Neuronal stem cell (in vitro differentiated cells): ENCODE data around the gene TNNI2.
A peak's percentile ranks its signal among the peaks of the same experiment; 100 is the strongest.
"Not testable (repeated sequence)": the region's sequence is repeated elsewhere in the genome, so short reads cannot be mapped to it uniquely, and the experiment has no call there.

Experiments used
- DNase-seq: peaks from one replicate; pipeline ENCODE4 v3.0.0-alpha.2; 2013; ENCODE audit warnings: low spot score
- H2AFZ ChIP-seq: one replicate; pipeline ENCODE4 v1.6.1; 2013; ENCODE audit warnings: mild to moderate bottlenecking, low read length, inconsistent platforms
- H2AK5ac ChIP-seq: 2 replicates; pipeline ENCODE4 v1.6.1; 2013; ENCODE audit warnings: low read depth, mild to moderate bottlenecking, inconsistent platforms, low read length, moderate library complexity, mixed read lengths
- H2BK120ac ChIP-seq: 2 replicates; pipeline ENCODE4 v1.6.1; 2013; ENCODE audit warnings: low read depth, mild to moderate bottlenecking, inconsistent platforms, low read length, moderate library complexity, mixed read lengths
- H2BK12ac ChIP-seq: one replicate; pipeline ENCODE4 v1.6.1; 2013; ENCODE audit warnings: low read length, inconsistent platforms
- H2BK15ac ChIP-seq: 2 replicates; pipeline ENCODE4 v1.6.1; 2013; ENCODE audit warnings: mild to moderate bottlenecking, low read length, inconsistent platforms, mixed read lengths
- H2BK5ac ChIP-seq: one replicate; pipeline ENCODE4 v1.6.1; 2013; ENCODE audit warnings: inconsistent platforms, mild to moderate bottlenecking, low read length, moderate library complexity
- H3K14ac ChIP-seq: one replicate; pipeline ENCODE4 v1.6.1; 2013; ENCODE audit warnings: low read length, inconsistent platforms
- H3K18ac ChIP-seq: 2 replicates; pipeline ENCODE4 v1.6.1; 2013; ENCODE audit warnings: low read length, inconsistent platforms
- H3K23ac ChIP-seq: 2 replicates; pipeline ENCODE4 v1.6.1; 2013; ENCODE audit warnings: low read depth, mild to moderate bottlenecking, mixed read lengths, low read length, inconsistent platforms; ENCODE audit not compliant: poor library complexity
- H3K27ac ChIP-seq: replicated peaks from 3 replicates; pipeline ENCODE4 v1.5.1; 2013; ENCODE audit warnings: low read length, inconsistent platforms
- H3K27me3 ChIP-seq, 3 experiments: 2 replicates each; pipeline ENCODE4 v1.6.1; 2013; ENCODE audit warnings: low read length in 3 of 3, mild to moderate bottlenecking in 2 of 3, inconsistent platforms in 1 of 3, low read depth in 1 of 3, mixed read lengths in 1 of 3, moderate library complexity in 1 of 3; ENCODE audit not compliant: control insufficient read depth in 3 of 3, insufficient read depth in 3 of 3
- H3K36me3 ChIP-seq, 2 donors: replicated peaks in 1 of 2; 2 replicates each; pipeline ENCODE4 v1.6.1; 2013; ENCODE audit warnings: low read length in 2 of 2; ENCODE audit not compliant: control insufficient read depth in 2 of 2, insufficient read depth in 2 of 2
- H3K4ac ChIP-seq: 2 replicates; pipeline ENCODE4 v1.6.1; 2013; ENCODE audit warnings: inconsistent platforms, mild to moderate bottlenecking, low read length, moderate library complexity
- H3K4me1 ChIP-seq, 2 donors: 1 replicate in 1 of 2; 2 replicates in 1 of 2; pipeline ENCODE4 v1.6.1; 2013; ENCODE audit warnings: low read length in 2 of 2, low read depth in 1 of 2; ENCODE audit not compliant: control insufficient read depth in 2 of 2, insufficient read depth in 1 of 2
- H3K4me2 ChIP-seq: one replicate; pipeline ENCODE4 v1.6.1; 2013; ENCODE audit warnings: mild to moderate bottlenecking, low read length, inconsistent platforms; ENCODE audit not compliant: insufficient read depth, poor library complexity, severe bottlenecking
- H3K4me3 ChIP-seq, 2 donors: 2 replicates each; pipeline ENCODE4 v1.5.1; 2013; ENCODE audit warnings: low read length in 2 of 2, mild to moderate bottlenecking in 2 of 2, inconsistent platforms in 1 of 2, moderate library complexity in 1 of 2
- H3K79me1 ChIP-seq: one replicate; pipeline ENCODE4 v1.6.1; 2013; ENCODE audit warnings: low read depth, mild to moderate bottlenecking, inconsistent platforms, low read length, moderate library complexity
- H3K9ac ChIP-seq: one replicate; pipeline ENCODE4 v1.6.1; 2013; ENCODE audit warnings: mild to moderate bottlenecking, low read depth, low read length, inconsistent platforms; ENCODE audit not compliant: poor library complexity
- H3K9me3 ChIP-seq, 2 donors: replicated peaks in 1 of 2; 2 replicates each; pipeline versions ENCODE3 to v1.6.1; 2013; ENCODE audit warnings: low read length in 2 of 2, mild to moderate bottlenecking in 2 of 2, inconsistent platforms in 1 of 2, low read depth in 1 of 2, mixed read lengths in 1 of 2, moderate library complexity in 1 of 2; ENCODE audit not compliant: control insufficient read depth in 2 of 2, insufficient read depth in 1 of 2
- H4K8ac ChIP-seq: one replicate; pipeline ENCODE4 v1.6.1; 2013; ENCODE audit warnings: low read depth, mild to moderate bottlenecking, inconsistent platforms, low read length, moderate library complexity
- H4K91ac ChIP-seq: one replicate; pipeline ENCODE4 v1.6.1; 2013; ENCODE audit warnings: low read length, low read depth, mild to moderate bottlenecking, inconsistent platforms; ENCODE audit not compliant: poor library complexity
- WGBS, 2 donors: extraction: QIAGEN DNeasy Blood & Tissue Kit; methylation state at CpG; one replicate each; pipeline ENCODE4 v1.1.7; 2013; ENCODE audit warnings: missing lambda C conversion rate in 2 of 2, mixed read lengths in 1 of 2; ENCODE audit not compliant: insufficient read length in 2 of 2, insufficient replicate concordance in 1 of 2; ENCODE audit errors: extremely low coverage in 2 of 2; 5-methylcytosine and 5-hydroxymethylcytosine counted together

TNNI2 gene

GRCh38 chr11:1883346-1884302 lies 44.8 kb downstream of the TNNI2 start:
- H3K23ac ChIP-seq, result no peak overlapping the region
- peak overlapping the region; percentile 1 for H3K18ac ChIP-seq
- H3K79me1 ChIP-seq, result no peaks in the 10 kb centered on the region
- H2AFZ ChIP-seq, result no peak overlapping the region
- no CpG with 5 or more reads among the region's 14 CpGs for WGBS, 2 donors
- peak overlapping the region; percentile 88 for H2BK5ac ChIP-seq
- no peak overlapping the region for H3K27ac ChIP-seq
- H2AK5ac ChIP-seq, result peak overlapping the region; percentile 97
- no peaks in the 10 kb centered on the region for H3K9me3 ChIP-seq
- peaks cover 0 to 17% (median 5%) of the 10 kb centered on the region in 3 experiments for H3K27me3 ChIP-seq
- H2BK15ac ChIP-seq, result peak overlapping the region; percentile 93
- H3K14ac ChIP-seq, result no peak overlapping the region
- no peak overlapping the region for H3K9ac ChIP-seq
- no peak for DNase-seq
- H3K4ac ChIP-seq, result no peak overlapping the region
- no peaks in the 10 kb centered on the region for H3K36me3 ChIP-seq
- no peak overlapping the region for H3K4me2 ChIP-seq
- H2BK12ac ChIP-seq, result peak overlapping the region; percentile 98
- peak overlapping the region; percentile 26 for H4K91ac ChIP-seq
- no peak overlapping the region for H4K8ac ChIP-seq
- H3K4me3 ChIP-seq, result peak overlapping the region in 1 of 2 donors; percentile 33
- peaks cover 0 to 4% of the 10 kb centered on the region in 2 donors for H3K4me1 ChIP-seq
- H2BK120ac ChIP-seq, result no peak overlapping the region

- no peak overlapping the region for H4K8ac ChIP-seq
- H3K27ac ChIP-seq, result no peak overlapping the region
- H3K4me1 ChIP-seq, result peaks cover 0 to 4% of the 10 kb centered on the region in 2 donors
- no peak overlapping the region for H3K4me3 ChIP-seq
- H3K27me3 ChIP-seq, result peaks cover 0 to 20% (median 5%) of the 10 kb centered on the region in 3 experiments
- H3K9me3 ChIP-seq, result no peaks in the 10 kb centered on the region
- no peak overlapping the region for H3K18ac ChIP-seq
- no peak overlapping the region for H2BK120ac ChIP-seq
- no peak overlapping the region for H2BK15ac ChIP-seq
- H2AK5ac ChIP-seq, result no peak overlapping the region
- H3K36me3 ChIP-seq, result no peaks in the 10 kb centered on the region
- no peaks in the 10 kb centered on the region for H3K79me1 ChIP-seq
- no peak overlapping the region for H3K4ac ChIP-seq
- DNase-seq, result no peak
- no CpG with 5 or more reads among the region's 5 CpGs for WGBS, 2 donors
- no peak overlapping the region for H3K14ac ChIP-seq
- no peak overlapping the region for H2BK5ac ChIP-seq
- no peak overlapping the region for H4K91ac ChIP-seq
- H3K4me2 ChIP-seq, result no peak overlapping the region
- no peak overlapping the region for H2BK12ac ChIP-seq
- no peak overlapping the region for H3K23ac ChIP-seq
- H2AFZ ChIP-seq, result no peak overlapping the region
- no peak overlapping the region for H3K9ac ChIP-seq
Measured at GRCh38 chr11:1884303-1884700, 45.5 kb downstream of the TNNI2 start.

GRCh38 chr11:1886551-1886950 lies 47.8 kb downstream of the TNNI2 start:
- H2BK12ac ChIP-seq, H3K4me2 ChIP-seq, H3K4me3 ChIP-seq, H2AK5ac ChIP-seq, H2AFZ ChIP-seq, H3K27ac ChIP-seq, H4K91ac ChIP-seq, H3K23ac ChIP-seq, H3K36me3 ChIP-seq, H3K18ac ChIP-seq, H2BK15ac ChIP-seq, H2BK120ac ChIP-seq, H3K79me1 ChIP-seq, H3K4ac ChIP-seq, H3K9ac ChIP-seq, H3K4me1 ChIP-seq, H3K9me3 ChIP-seq, DNase-seq, H2BK5ac ChIP-seq, H4K8ac ChIP-seq, H3K14ac ChIP-seq: not testable (repeated sequence)
- no CpG with 5 or more reads among the region's 13 CpGs for WGBS, 2 donors
- peaks cover 0 to 27% (median 5%) of the 10 kb centered on the region in 3 experiments for H3K27me3 ChIP-seq
